Measurements from ENCODE around the gene CFAP43.

The CFAP43 gene

DNA sequence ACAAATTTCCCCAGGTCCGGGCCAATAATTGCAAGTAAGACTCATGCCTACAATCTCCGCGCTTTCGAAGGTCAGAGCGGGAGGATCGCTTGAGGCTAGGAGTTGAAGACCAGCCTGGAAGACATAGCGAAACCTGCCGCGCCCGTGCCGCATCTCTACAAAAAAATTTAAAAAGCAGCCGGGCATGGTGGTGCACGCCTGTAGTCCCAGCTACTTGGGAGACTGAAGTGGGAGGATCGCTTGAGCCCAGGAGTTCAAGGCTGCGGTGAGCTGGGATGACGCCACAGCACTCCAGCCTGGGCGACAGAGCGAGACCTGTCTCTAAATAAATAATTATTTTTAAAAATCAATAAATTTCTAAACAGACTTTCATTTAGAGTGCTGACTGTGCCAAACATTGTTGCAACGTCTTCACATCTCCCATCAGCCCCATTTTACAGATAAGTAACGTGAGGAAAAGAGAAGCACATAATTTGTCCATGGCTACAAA lies 494 bp upstream of the CFAP43 start:
- TF ChIP-seq EZH2 (optimal IDR thresholded peaks at IDR 0.05; ENCODE audit: low read depth, low read length) (no peak), EZH2phosphoT487 (IDR thresholded peaks at IDR 0.05; ENCODE audit: low read length) (no peak)
- TF ChIP-seq, protein P1, sequence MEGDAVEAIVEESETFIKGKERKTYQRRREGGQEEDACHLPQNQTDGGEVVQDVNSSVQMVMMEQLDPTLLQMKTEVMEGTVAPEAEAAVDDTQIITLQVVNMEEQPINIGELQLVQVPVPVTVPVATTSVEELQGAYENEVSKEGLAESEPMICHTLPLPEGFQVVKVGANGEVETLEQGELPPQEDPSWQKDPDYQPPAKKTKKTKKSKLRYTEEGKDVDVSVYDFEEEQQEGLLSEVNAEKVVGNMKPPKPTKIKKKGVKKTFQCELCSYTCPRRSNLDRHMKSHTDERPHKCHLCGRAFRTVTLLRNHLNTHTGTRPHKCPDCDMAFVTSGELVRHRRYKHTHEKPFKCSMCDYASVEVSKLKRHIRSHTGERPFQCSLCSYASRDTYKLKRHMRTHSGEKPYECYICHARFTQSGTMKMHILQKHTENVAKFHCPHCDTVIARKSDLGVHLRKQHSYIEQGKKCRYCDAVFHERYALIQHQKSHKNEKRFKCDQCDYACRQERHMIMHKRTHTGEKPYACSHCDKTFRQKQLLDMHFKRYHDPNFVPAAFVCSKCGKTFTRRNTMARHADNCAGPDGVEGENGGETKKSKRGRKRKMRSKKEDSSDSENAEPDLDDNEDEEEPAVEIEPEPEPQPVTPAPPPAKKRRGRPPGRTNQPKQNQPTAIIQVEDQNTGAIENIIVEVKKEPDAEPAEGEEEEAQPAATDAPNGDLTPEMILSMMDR (IDR thresholded peaks at IDR 0.05; ENCODE audit: low read length) = no peak
- H3K4me2 ChIP-seq (ENCODE audit: low read depth, low read length) = peak overlapping the region; percentile 100; the same call in 1 of the 2 replicates
- peak overlapping the region; percentile 70 for H2AFZ ChIP-seq (ENCODE audit: low read length)

DNA sequence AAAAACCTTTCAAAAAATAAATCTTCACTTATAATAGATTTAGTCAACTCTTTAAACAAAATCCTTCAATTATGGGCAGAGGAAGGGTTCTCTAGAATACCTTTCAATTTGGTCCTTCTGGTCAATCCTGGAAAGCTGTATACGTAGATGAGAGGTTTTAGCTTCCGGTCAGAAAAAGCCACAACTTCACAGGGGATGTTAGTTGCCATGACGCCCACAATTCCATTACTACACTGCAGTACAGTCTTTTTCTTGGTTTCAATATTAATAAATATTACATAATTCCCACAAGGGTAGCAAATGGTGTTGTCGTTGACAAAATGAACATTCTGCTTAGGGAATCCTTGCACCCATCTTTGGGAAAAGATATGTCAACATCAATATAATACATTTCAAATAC lies 1.7 kb downstream of the CFAP43 start:
- H2AFZ ChIP-seq (ENCODE audit: low read length) = no peak overlapping the region
- H3K79me2 ChIP-seq (ENCODE audit: low read length) = no peaks in the 10 kb centered on the region
- H3K9me2 ChIP-seq (replicated peaks; ENCODE audit: insufficient read depth, low read length) = no peaks in the 10 kb centered on the region
- H4K20me1 ChIP-seq (ENCODE audit: insufficient read depth, low read length) = no peaks in the 10 kb centered on the region
- H3K4me3 ChIP-seq (ENCODE audit: low read length) = no peak overlapping the region
- H3K36me3 ChIP-seq (replicated peaks; ENCODE audit: insufficient read depth, low read length) = no peaks in the 10 kb centered on the region
- TF ChIP-seq EZH2 (optimal IDR thresholded peaks at IDR 0.05; ENCODE audit: low read depth, low read length) = no peak
- TF ChIP-seq, protein P1 (IDR thresholded peaks at IDR 0.05; ENCODE audit: low read length) = no peak
- no peak for TF ChIP-seq EZH2phosphoT487 (IDR thresholded peaks at IDR 0.05; ENCODE audit: low read length)
- H3K4me1 ChIP-seq (ENCODE audit: low read length) = 0 out of 2 replicates have a peak, but pooled peaks cover 3% of the 10 kb centered on the region
- no peak for DNase-seq
- no peaks in the 10 kb centered on the region for H3F3A ChIP-seq (ENCODE audit: insufficient read depth, low read length)
- 0 out of 2 replicates have a peak, but pooled peaks cover 6% of the 10 kb centered on the region for H3K27me3 ChIP-seq (replicated peaks; ENCODE audit: insufficient read depth, low read length)
- no peak overlapping the region for H3K4me2 ChIP-seq (ENCODE audit: low read depth, low read length)
- H3K27ac ChIP-seq (ENCODE audit: low read length) = no peak overlapping the region
- no peak overlapping the region for H3K9ac ChIP-seq (ENCODE audit: low read length)
- no peaks in the 10 kb centered on the region for H3K9me3 ChIP-seq (replicated peaks; ENCODE audit: insufficient read depth, low read length)

More for the DNA sequence above, 494 bp upstream of the CFAP43 start:
- Histone ChIP-seq H3F3A (ENCODE audit: insufficient read depth, low read length) (no peaks in the 10 kb centered on the region), H4K20me1 (ENCODE audit: insufficient read depth, low read length) (no peaks in the 10 kb centered on the region), H3K9ac (ENCODE audit: low read length) (no peak overlapping the region; the same call in 1 of the 2 replicates), H3K4me1 (ENCODE audit: low read length) (0 out of 2 replicates have a peak, but pooled peaks cover 3% of the 10 kb centered on the region), H3K36me3 (replicated peaks; ENCODE audit: insufficient read depth, low read length) (no peaks in the 10 kb centered on the region), H3K9me2 (replicated peaks; ENCODE audit: insufficient read depth, low read length) (no peaks in the 10 kb centered on the region), H3K4me3 (ENCODE audit: low read length) (peak overlapping the region; percentile 82), H3K79me2 (ENCODE audit: low read length) (no peaks in the 10 kb centered on the region), H3K27ac (ENCODE audit: low read length) (no peak overlapping the region), H3K27me3 (replicated peaks; ENCODE audit: insufficient read depth, low read length) (0 out of 2 replicates have a peak, but pooled peaks cover 6% of the 10 kb centered on the region), H3K9me3 (replicated peaks; ENCODE audit: insufficient read depth, low read length) (no peaks in the 10 kb centered on the region)
- DNase-seq = no peak

DNA sequence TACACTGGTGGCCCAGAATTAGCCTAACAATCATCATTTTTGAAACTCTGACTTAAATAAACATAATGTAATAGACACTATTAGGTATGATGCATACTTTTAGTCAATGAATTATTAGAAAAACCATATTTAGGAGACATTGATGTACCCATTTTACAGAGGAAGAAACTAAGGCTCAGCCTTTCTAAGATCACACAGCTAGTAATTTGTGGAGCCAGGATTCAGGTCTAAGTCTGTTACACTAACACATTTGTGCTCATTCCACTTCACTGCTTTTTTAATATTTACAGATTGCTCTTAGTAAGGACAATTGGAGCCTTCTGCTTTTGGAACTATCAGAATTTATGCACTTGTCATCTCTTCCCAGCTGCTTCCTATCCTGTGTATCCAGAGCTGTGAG lies 8.9 kb downstream of the CFAP43 start:
- Histone ChIP-seq H3K4me1 (ENCODE audit: low read length) (no peaks in the 10 kb centered on the region), H3K79me2 (ENCODE audit: low read length) (no peaks in the 10 kb centered on the region), H3K9me3 (replicated peaks; ENCODE audit: insufficient read depth, low read length) (no peaks in the 10 kb centered on the region), H3K9ac (ENCODE audit: low read length) (no peak overlapping the region), H3K9me2 (replicated peaks; ENCODE audit: insufficient read depth, low read length) (no peaks in the 10 kb centered on the region), H4K20me1 (ENCODE audit: insufficient read depth, low read length) (no peaks in the 10 kb centered on the region), H3F3A (ENCODE audit: insufficient read depth, low read length) (no peaks in the 10 kb centered on the region), H3K4me3 (ENCODE audit: low read length) (no peak overlapping the region), H2AFZ (ENCODE audit: low read length) (no peak overlapping the region), H3K4me2 (ENCODE audit: low read depth, low read length) (no peak overlapping the region), H3K27me3 (replicated peaks; ENCODE audit: insufficient read depth, low read length) (no peaks in the 10 kb centered on the region), H3K36me3 (replicated peaks; ENCODE audit: insufficient read depth, low read length) (no peaks in the 10 kb centered on the region), H3K27ac (ENCODE audit: low read length) (no peak overlapping the region)
- TF ChIP-seq, protein P1 (IDR thresholded peaks at IDR 0.05; ENCODE audit: low read length) = no peak
- TF ChIP-seq EZH2phosphoT487 (IDR thresholded peaks at IDR 0.05; ENCODE audit: low read length) = no peak
- TF ChIP-seq EZH2 (optimal IDR thresholded peaks at IDR 0.05; ENCODE audit: low read depth, low read length) = no peak
- no peak for DNase-seq

Data from MM.1S (cell line).